NB4 (cell line): ENCODE results near the gene MMP24.

Experiments used
- POLR2A ChIP-seq: IDR thresholded peaks from 2 replicates; pipeline ENCODE4 v1.6.1; 2011; ENCODE audit warnings: mild to moderate bottlenecking; ENCODE audit not compliant: insufficient read length; ENCODE audit errors: extremely low read depth
- TF ChIP-seq, protein P1 (sequence below): IDR thresholded peaks from one replicate; pipeline ENCODE4 v1.5.1; 2012; ENCODE audit warnings: low read depth, low read length
- TF ChIP-seq, protein P2 (sequence below): IDR thresholded peaks from 2 replicates; pipeline ENCODE4 v1.6.1; 2011; ENCODE audit warnings: low read depth, low read length

DNA sequence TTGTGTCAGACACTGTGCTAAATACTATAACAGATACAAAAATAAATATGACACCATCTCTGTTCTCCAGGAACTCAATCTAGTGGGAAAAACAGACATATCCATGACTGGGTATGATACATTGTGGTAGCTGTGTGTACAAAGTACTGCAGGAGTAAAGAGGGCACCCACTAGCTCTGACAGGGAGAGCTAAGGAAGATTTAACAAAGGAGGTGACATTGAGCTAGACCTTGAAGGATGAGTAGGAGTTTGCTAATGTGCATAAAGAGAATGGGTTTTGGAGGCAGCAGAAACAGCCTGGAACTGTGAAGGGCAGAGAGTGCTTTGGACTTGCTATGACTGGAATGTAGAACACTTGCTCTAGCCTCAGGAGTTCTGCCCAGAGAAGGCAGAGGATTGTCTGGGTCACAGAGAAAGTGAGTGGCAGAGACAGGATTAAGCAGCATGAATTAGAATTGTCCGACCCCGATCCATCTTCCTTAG is 14.4 kb downstream of the MMP24 start:
- TF ChIP-seq, protein P1, sequence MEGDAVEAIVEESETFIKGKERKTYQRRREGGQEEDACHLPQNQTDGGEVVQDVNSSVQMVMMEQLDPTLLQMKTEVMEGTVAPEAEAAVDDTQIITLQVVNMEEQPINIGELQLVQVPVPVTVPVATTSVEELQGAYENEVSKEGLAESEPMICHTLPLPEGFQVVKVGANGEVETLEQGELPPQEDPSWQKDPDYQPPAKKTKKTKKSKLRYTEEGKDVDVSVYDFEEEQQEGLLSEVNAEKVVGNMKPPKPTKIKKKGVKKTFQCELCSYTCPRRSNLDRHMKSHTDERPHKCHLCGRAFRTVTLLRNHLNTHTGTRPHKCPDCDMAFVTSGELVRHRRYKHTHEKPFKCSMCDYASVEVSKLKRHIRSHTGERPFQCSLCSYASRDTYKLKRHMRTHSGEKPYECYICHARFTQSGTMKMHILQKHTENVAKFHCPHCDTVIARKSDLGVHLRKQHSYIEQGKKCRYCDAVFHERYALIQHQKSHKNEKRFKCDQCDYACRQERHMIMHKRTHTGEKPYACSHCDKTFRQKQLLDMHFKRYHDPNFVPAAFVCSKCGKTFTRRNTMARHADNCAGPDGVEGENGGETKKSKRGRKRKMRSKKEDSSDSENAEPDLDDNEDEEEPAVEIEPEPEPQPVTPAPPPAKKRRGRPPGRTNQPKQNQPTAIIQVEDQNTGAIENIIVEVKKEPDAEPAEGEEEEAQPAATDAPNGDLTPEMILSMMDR: no peak
- TF ChIP-seq POLR2A: no peak
- TF ChIP-seq, protein P2, sequence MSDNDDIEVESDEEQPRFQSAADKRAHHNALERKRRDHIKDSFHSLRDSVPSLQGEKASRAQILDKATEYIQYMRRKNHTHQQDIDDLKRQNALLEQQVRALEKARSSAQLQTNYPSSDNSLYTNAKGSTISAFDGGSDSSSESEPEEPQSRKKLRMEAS: no peak
